Heart right ventricle (tissue), 16 donors: Measurements from ENCODE around the gene ZCCHC2. TPM values are rescaled to one million over a fixed set of nuclear protein-coding genes. Genes with fewer than 3 reads are reported as not detected.

Experiments
- ATAC-seq, 8 donors: fragments of 200-7000 bp; cut with Tn5 transposase; one replicate each; pipeline ENCODE4 v1.9.1; 2020; ENCODE audit warnings: mild to moderate bottlenecking in 8 of 8, moderate library complexity in 8 of 8, moderate number of reproducible peaks in 1 of 8
- DNase-seq, 2 donors: peaks; one replicate each; pipeline ENCODE4 v3.0.0-alpha.2; 2020
- H3K27ac ChIP-seq, 10 donors: fragments of 200-600 bp; sonication (generic) in 2 of 10; one replicate each; pipeline versions ENCODE4 v1.5.0 to v1.8.0; 2020 to 2022; ENCODE audit warnings: mild to moderate bottlenecking in 3 of 10
- H3K27me3 ChIP-seq, 7 donors: fragments of 200-600 bp; one replicate each; pipeline ENCODE4 v1.8.0; 2021 to 2022; ENCODE audit warnings: mild to moderate bottlenecking in 2 of 7
- H3K36me3 ChIP-seq, 9 donors: fragments of 200-600 bp; sonication (generic) in 1 of 9; one replicate each; pipeline versions ENCODE4 v1.5.0 to v1.8.0; 2020 to 2022; ENCODE audit warnings: mild to moderate bottlenecking in 2 of 9
- H3K4me1 ChIP-seq, 9 donors: fragments of 200-600 bp; sonication (generic) in 1 of 9; one replicate each; pipeline versions ENCODE4 v1.5.0 to v1.8.0; 2020 to 2022; ENCODE audit warnings: mild to moderate bottlenecking in 4 of 9
- H3K4me3 ChIP-seq, 10 donors: fragments of 200-600 bp; sonication (generic) in 2 of 10; one replicate each; pipeline versions ENCODE4 v1.5.0 to v1.8.0; 2020 to 2022; ENCODE audit warnings: mild to moderate bottlenecking in 7 of 10, moderate library complexity in 2 of 10
- H3K9me3 ChIP-seq, 11 donors: fragments of 200-600 bp in 10 of 11; sonication (generic) in 2 of 11; one replicate each; pipeline versions ENCODE4 v1.5.0 to v1.8.0; 2013 to 2022; ENCODE audit warnings: mild to moderate bottlenecking in 2 of 11, control low read depth in 1 of 11, moderate library complexity in 1 of 11
- WGBS, 2 donors: extraction: QIAGEN DNeasy Blood & Tissue Kit; methylation state at CpG; one replicate each; pipeline ENCODE4 v1.1.7; 2013; ENCODE audit warnings: inconsistent platforms in 1 of 2; 5-methylcytosine and 5-hydroxymethylcytosine counted together
- intact Hi-C, 10 donors: fragments of 100-400 bp; cut with DNase I; formaldehyde crosslinking; loops; one replicate each; pipeline versions ENCODE4 v1.11.1 to v1.14.2; 2022
- polyA plus RNA-seq, 2 donors: library from polyadenylated mRNA; stranded (reverse); fragments of 200-250 nt; gene quantifications; one replicate each; pipeline ENCODE4 v1.2.3, GENCODE V29; 2013
- total RNA-seq, 10 donors: library from RNA; stranded (reverse); fragmentation: NEBNext Ultra II Directional in 3 of 10; extraction: Animal tissue kit (Norgen Biotek cat#: 25700) in 3 of 10; gene quantifications; one replicate each; pipeline versions ENCODE4 v1.2.1 to v1.2.4, GENCODE V29; 2021 to 2023
- TF ChIP-seq, protein P1 (sequence below), 9 donors: fragments of 200-600 bp; sonication (generic) in 2 of 9; IDR thresholded peaks; one replicate each; pipeline versions ENCODE4 v1.5.0 to v1.8.0; 2021 to 2022; ENCODE audit warnings: antibody characterized with exemption in 9 of 9, mild to moderate bottlenecking in 5 of 9, moderate library complexity in 1 of 9
- donor health status: Arrhythmogenic right ventricular cardiomyopathy.
- donor health status: ischemic (EF 13 %, LVEDD 7.1; RV severe dilation, severe dysfunction).
- donor health status: healthy with polysubstance abuse.
- donor health status: DM: no; HTN: yes; CAD: no.
- donor health status: DM: no; HTN: no; CAD: no.
- donor health status: ischemic (EF 25% LVEDD 6.9; RV normal size, moderate dysfunction).
- donor health status: ischemic (EF 25% LVEDD 5.7; RV mildly dilated, moderate dysfunction).
- donor health status: healthy.
- donor health status: DM: yes; HTN: yes; CAD: no.
- donor health status: Ischemic cardiomyopathy.
- donor health status: ischemic (EF 35%, LVEDD 5.7; RV mildly dilated, moderate dysfunction).
- donor health status: nonischemic (EF 11% LVEDD 7.7; RV severe dilation, severe dysfunction).
- donor health status: DM: yes; HTN: yes; CAD: no.
- donor health status: PGD.
- donor health status: ischemic (EF 29% LVEDD 5.4; RV normal size, mild dysfunction).
- donor health status: nonischemic (EF 23%, LVEDD 6.1; RV moderate dilation, normal function).

The ZCCHC2 gene
- total and polyA plus RNA-seq, 12 donors = 7.0 to 45.3 (median 19.1) TPM

DNA sequence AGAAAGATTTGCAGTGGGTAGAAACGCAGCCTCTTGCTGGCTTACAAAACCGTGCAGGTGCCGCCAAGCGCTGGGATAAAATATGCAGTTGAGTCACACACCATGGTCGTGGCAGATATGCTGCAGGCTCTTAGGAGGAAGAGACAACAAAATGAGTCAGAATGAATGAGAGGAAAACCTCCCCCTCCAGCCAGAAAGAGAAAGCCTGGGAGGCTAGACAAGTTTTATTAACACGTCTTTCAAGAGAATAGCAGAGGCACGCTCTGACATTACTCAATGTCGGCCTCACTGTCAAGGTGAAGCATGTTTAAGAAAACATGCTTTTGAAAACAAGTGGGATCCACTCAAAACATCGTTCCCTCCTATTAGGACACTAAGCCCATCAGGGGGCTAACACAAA lies 37.1 kb upstream of the ZCCHC2 start:
- H3K27me3 ChIP-seq = peaks cover 0 to 19% (median 0%) of the 10 kb centered on the region in 7 donors
- H3K27ac ChIP-seq = no peak overlapping the region
- H3K36me3 ChIP-seq = no peaks in the 10 kb centered on the region
- WGBS, 2 donors = 55 to 61% methylated on average over 9 of the region's 9 CpGs
- intact Hi-C loops = no loop called here
- DNase-seq = no peak
- peaks cover 0 to 16% (median 8%) of the 10 kb centered on the region in 11 donors for H3K9me3 ChIP-seq
- H3K4me1 ChIP-seq = peaks cover 0 to 5% (median 0%) of the 10 kb centered on the region in 9 donors
- TF ChIP-seq, protein P1, sequence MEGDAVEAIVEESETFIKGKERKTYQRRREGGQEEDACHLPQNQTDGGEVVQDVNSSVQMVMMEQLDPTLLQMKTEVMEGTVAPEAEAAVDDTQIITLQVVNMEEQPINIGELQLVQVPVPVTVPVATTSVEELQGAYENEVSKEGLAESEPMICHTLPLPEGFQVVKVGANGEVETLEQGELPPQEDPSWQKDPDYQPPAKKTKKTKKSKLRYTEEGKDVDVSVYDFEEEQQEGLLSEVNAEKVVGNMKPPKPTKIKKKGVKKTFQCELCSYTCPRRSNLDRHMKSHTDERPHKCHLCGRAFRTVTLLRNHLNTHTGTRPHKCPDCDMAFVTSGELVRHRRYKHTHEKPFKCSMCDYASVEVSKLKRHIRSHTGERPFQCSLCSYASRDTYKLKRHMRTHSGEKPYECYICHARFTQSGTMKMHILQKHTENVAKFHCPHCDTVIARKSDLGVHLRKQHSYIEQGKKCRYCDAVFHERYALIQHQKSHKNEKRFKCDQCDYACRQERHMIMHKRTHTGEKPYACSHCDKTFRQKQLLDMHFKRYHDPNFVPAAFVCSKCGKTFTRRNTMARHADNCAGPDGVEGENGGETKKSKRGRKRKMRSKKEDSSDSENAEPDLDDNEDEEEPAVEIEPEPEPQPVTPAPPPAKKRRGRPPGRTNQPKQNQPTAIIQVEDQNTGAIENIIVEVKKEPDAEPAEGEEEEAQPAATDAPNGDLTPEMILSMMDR (IDR thresholded peaks at IDR 0.05) = no peak
- ATAC-seq = no peak
- H3K4me3 ChIP-seq = no peak overlapping the region

DNA sequence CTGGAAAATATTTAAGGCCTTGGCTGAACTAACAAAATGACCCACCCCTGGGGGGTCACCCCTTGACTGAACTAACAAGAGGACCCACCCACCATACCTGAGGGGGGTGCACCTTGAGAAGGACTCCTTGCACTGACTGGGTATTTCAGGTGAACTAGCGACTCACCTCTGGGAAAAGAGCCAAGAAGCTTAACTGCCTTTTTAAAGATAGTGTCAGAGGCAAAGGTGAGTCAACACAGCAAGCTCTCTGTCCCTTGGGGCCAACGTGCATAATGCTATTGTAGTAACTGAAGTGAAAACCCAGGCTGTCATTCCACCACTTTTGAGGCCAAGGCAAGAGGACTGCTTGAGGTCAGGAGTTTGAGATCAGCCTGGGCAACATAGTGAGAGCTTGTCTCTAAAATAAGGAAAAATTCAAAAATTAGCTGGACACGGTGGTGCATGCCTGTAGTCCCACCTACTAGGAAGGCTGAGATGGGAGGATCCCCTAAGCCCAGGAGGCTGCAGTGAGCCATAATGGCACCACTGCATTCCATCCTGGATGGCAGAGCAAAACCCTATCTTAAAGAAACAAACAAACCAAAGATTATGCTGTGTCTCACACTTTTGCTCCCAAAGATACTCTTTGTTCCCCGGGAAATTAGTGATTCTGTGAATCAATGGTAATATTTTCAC lies 36.4 kb upstream of the ZCCHC2 start:
- intact Hi-C loops = no loop called here
- peaks cover 0 to 5% (median 0%) of the 10 kb centered on the region in 9 donors for H3K4me1 ChIP-seq
- ATAC-seq (no peak), DNase-seq (no peak)
- 63 to 69% methylated on average over 4 of the region's 4 CpGs for WGBS, 2 donors
- TF ChIP-seq, protein P1 (IDR thresholded peaks at IDR 0.05) = no peak
- no peaks in the 10 kb centered on the region for H3K36me3 ChIP-seq
- no peak overlapping the region for H3K27ac ChIP-seq
- peaks cover 0 to 8% (median under 1%) of the 10 kb centered on the region in 11 donors for H3K9me3 ChIP-seq
- H3K27me3 ChIP-seq = peaks cover 0 to 19% (median 0%) of the 10 kb centered on the region in 7 donors
- no peak overlapping the region for H3K4me3 ChIP-seq

DNA sequence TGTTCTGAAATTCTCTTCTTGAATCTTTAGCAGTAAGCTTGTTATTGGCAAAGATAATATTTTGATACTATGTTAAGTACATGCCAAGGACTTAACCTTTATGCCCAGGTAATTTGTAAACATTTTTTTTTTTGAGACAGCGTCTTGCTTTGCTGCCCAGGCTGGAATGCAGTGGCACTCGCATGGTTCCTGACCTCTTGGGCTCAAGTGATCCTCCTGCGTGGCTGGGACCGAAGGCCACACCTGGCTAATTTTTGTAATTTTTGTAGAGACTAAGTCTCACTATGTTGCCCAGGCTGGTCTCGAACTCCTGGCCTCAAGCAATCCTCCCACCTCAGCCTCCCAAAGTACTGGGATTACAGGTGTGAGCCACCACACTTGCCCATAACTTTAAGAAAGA lies 35.7 kb upstream of the ZCCHC2 start:
- Histone ChIP-seq H3K36me3 (no peaks in the 10 kb centered on the region), H3K27me3 (peaks cover 0 to 19% (median 0%) of the 10 kb centered on the region in 7 donors), H3K9me3 (peaks cover 0 to under 1% (median 0%) of the 10 kb centered on the region in 11 donors), H3K27ac (no peak overlapping the region), H3K4me1 (peaks cover 0 to 5% (median 0%) of the 10 kb centered on the region in 9 donors), H3K4me3 (no peak overlapping the region)
- TF ChIP-seq, protein P1 (IDR thresholded peaks at IDR 0.05) = no peak
- ATAC-seq = no peak
- WGBS, 2 donors = 95 to 96% methylated on average over 5 of the region's 5 CpGs
- DNase-seq = no peak
- intact Hi-C loops = no loop called here

DNA sequence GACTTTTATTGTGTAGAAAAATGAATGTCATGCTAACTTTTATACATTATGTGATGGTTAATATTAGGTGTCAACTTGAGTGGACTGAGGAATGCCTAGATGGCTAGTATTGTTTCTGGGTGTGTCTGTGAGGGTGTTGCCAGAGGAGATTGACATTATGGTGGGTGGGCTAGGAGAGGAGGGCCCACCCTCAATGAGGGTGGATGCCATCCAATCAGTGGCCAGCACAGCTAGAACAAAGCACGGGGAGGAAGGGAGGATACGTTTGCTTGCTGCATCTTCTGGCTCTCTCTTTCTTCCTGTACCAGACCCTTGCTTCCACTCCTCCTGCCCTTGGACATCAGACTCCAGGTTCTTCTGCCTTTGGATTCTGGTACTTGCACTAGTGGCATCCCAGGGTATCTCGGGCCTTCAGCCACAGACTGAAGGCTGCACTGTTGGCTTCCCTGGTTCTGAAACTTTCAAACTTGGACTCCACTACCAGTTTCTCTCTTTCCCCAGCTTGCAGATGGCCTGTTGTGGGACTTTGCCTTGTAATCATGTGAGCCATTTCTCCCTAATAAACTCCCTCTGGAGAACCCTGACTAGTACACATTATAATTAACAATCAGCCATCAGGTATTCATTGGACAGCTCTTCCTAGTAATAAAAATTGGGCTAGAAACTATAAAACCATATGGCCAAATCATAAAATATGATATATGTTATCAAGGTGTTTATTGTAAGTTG lies 31.7 kb upstream of the ZCCHC2 start:
- Histone ChIP-seq H3K4me1 (peaks cover 0 to 1% (median 0%) of the 10 kb centered on the region in 9 donors), H3K27me3 (peaks cover 0 to 15% (median 0%) of the 10 kb centered on the region in 7 donors), H3K27ac (no peak overlapping the region), H3K9me3 (no peaks in the 10 kb centered on the region), H3K36me3 (no peaks in the 10 kb centered on the region), H3K4me3 (no peak overlapping the region)
- ATAC-seq (no peak), DNase-seq (no peak)
- TF ChIP-seq, protein P1 (IDR thresholded peaks at IDR 0.05) = no peak
- intact Hi-C loops = no loop called here
- WGBS, 2 donors = 50% methylated on average over 3 of the region's 3 CpGs
